ENCODE data around the gene SELPLG.

Gene SELPLG

DNA sequence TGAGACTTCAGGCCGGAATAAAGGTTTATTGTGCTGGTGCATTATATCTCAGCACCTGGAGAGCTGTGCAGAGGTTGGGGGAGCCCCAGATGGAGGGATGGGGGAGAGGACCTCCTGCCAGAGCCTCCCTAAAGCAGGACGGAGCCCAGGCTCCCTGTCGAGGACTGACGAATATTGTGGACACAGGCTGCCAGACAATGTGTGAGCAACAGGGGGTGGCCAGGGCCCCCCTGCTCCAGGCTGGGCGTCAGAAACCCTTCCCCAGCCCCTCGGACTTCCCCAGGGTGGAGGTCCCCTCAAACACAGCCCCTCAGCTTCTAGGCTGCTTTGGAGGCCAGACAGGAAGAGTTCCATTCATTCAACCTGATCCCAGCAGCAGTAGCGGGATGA is 43.9 kb downstream of the SELPLG start:
- no peak overlapping the region for H3K4me3 ChIP-seq (ENCODE audit: low read depth, low read length)
- TF ChIP-seq CTCF (IDR thresholded peaks at IDR 0.05; ENCODE audit: low read depth, low read length): no peak
- H3K9me3 ChIP-seq (ENCODE audit: severe bottlenecking): no peaks in the 10 kb centered on the region
- no peak overlapping the region for H3K27ac ChIP-seq
- no peaks in the 10 kb centered on the region for H3K36me3 ChIP-seq
- no peak for DNase-seq
- H3K27me3 ChIP-seq (ENCODE audit: insufficient read depth, low read depth, severe bottlenecking): no peaks in the 10 kb centered on the region

DNA sequence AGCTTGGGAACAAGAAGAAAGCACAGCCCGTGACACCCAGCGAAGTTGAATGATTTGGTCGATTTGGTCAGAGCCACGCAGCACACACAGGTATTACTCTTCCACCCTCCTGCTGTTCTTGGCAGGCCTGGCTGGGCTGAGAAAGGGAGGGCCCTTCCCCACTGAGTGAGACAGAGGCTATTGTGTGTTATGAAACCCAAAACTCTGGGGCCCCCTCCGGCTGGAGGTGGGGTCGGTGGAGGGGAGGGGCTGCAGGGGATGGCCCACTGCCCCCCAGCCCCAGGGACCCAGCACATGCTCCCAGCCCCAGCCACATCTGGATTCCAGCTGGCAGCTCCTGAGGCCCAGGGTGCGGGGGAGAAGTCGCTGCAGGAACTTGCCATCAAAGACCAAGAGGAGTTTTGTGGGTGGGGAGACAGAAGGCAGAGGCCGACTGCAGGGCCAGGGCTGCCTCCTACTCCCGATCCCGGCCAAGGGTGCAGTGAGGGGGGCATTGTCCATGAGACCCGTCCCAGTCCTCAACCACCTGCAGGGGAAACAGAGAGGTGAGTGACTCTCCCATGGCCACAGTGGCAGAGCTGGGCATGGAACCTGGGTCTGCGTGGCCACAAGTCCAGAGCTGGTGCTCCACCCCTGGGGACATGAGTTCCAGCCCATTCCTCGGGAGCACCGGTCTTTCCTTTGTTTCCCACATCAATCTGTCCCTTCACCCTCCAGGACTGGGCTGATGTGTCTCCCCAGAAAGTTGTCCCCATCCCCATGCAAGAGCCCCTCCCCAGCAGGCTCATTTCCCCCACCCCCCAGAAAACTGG is 44.5 kb downstream of the SELPLG start:
- Histone ChIP-seq H3K27ac (no peak overlapping the region), H3K36me3 (no peaks in the 10 kb centered on the region), H3K27me3 (ENCODE audit: insufficient read depth, low read depth, severe bottlenecking) (no peaks in the 10 kb centered on the region), H3K4me3 (ENCODE audit: low read depth, low read length) (no peak overlapping the region), H3K9me3 (ENCODE audit: severe bottlenecking) (no peaks in the 10 kb centered on the region)
- no peak for DNase-seq
- no peak for TF ChIP-seq CTCF (IDR thresholded peaks at IDR 0.05; ENCODE audit: low read depth, low read length)

GRCh38 chr12:108587826-108588225 is 45.9 kb downstream of the SELPLG start:
- Histone ChIP-seq H3K27me3 (ENCODE audit: insufficient read depth, low read depth, severe bottlenecking) (no peaks in the 10 kb centered on the region), H3K36me3 (no peaks in the 10 kb centered on the region), H3K27ac (no peak overlapping the region), H3K9me3 (ENCODE audit: severe bottlenecking) (no peaks in the 10 kb centered on the region), H3K4me3 (ENCODE audit: low read depth, low read length) (no peak overlapping the region)
- no peak for DNase-seq
- TF ChIP-seq CTCF (IDR thresholded peaks at IDR 0.05; ENCODE audit: low read depth, low read length): no peak

DNA sequence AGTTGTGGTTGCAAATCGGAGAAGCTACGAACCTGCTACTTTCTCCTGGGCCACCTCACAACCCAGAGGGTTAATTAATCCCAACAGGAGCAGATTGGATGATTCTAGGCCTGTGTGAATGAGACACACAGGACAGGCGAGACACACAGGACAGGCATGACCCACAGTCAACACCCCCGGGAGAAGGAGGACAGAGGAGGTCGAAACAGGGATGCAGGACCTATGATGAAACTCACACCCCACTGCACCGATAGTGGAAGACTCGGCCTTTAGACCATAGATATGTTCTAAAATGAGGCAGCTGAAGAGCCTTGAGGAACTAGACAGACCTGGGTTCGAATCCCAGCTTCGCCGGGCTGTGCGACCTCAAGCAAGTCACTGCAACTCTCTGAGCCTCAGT is 47.4 kb downstream of the SELPLG start:
- DNase-seq: no peak
- no peaks in the 10 kb centered on the region for H3K27me3 ChIP-seq (ENCODE audit: insufficient read depth, low read depth, severe bottlenecking)
- no peak overlapping the region for H3K27ac ChIP-seq
- no peak for TF ChIP-seq CTCF (IDR thresholded peaks at IDR 0.05; ENCODE audit: low read depth, low read length)
- no peaks in the 10 kb centered on the region for H3K36me3 ChIP-seq
- no peaks in the 10 kb centered on the region for H3K9me3 ChIP-seq (ENCODE audit: severe bottlenecking)
- H3K4me3 ChIP-seq (ENCODE audit: low read depth, low read length): no peak overlapping the region

GRCh38 chr12:108585864-108586263 is 47.8 kb downstream of the SELPLG start:
- no peak overlapping the region for H3K4me3 ChIP-seq (ENCODE audit: low read depth, low read length)
- no peak for TF ChIP-seq CTCF (IDR thresholded peaks at IDR 0.05; ENCODE audit: low read depth, low read length)
- no peaks in the 10 kb centered on the region for H3K27me3 ChIP-seq (ENCODE audit: insufficient read depth, low read depth, severe bottlenecking)
- DNase-seq: no peak
- no peak overlapping the region for H3K27ac ChIP-seq
- H3K36me3 ChIP-seq: no peaks in the 10 kb centered on the region
- no peaks in the 10 kb centered on the region for H3K9me3 ChIP-seq (ENCODE audit: severe bottlenecking)
